Measurements from ENCODE around the gene MAN1C1. TPM values are rescaled to one million over a fixed set of nuclear protein-coding genes. Genes with fewer than 3 reads are reported as not detected.

Gene MAN1C1
- total and polyA plus RNA-seq, 2 donors (not counting 3 experiments of a cell fraction or from before 2014, with no cell fraction given), result 1.5 to 4.0 TPM

DNA sequence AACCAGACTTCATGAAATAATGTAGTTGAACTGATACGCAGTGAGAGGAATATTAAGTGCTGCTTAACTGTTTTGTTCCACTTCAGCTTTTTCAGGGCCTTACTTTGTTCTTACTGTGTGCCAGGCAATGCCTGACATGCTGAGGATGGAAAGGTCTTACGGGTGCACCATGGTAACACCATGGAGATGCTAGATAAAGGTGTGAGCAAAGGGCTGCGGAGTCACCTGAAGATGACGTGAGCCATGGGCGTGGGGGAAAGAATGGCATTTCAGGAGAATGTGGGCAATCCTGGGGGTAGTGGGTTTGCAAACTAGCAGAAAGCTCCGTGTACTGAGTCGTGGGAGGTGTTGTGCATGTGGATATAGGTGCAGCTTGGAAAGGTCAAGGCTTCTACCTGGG, 27.3 kb downstream of the MAN1C1 start:
- Histone ChIP-seq H2AFZ (ENCODE audit: low read depth, low read length) (no peak overlapping the region), H3K9me3 (replicated peaks; ENCODE audit: control insufficient read depth, insufficient read depth, low read length) (no peaks in the 10 kb centered on the region), H4K20me1 (replicated peaks; ENCODE audit: control insufficient read depth, extremely low read depth, insufficient read depth, low read length) (no peaks in the 10 kb centered on the region), H3K79me2 (ENCODE audit: control insufficient read depth, insufficient read depth, low read length) (no peaks in the 10 kb centered on the region), H3K27me3 (ENCODE audit: control insufficient read depth in 2 of 2, insufficient read depth in 2 of 2, low read length in 2 of 2) (peaks cover 16 to 22% of the 10 kb centered on the region in 2 experiments), H3K4me2 (ENCODE audit: insufficient read depth, low read length) (no peak overlapping the region), H3K9me1 (replicated peaks; ENCODE audit: control insufficient read depth, extremely low read depth, insufficient read depth, low read length) (no peaks in the 10 kb centered on the region), H3K9ac (replicated peaks; ENCODE audit: extremely low read depth, insufficient read depth, low read length) (no peak overlapping the region), H3K36me3 (ENCODE audit: control insufficient read depth in 2 of 2, extremely low read depth in 1 of 2, insufficient read depth in 2 of 2, low read length in 2 of 2) (no peaks in the 10 kb centered on the region), H3K27ac (ENCODE audit: insufficient read depth, low read depth, low read length) (no peak overlapping the region), H3K4me1 (ENCODE audit: control insufficient read depth, extremely low read depth, insufficient read depth, low read length) (peaks cover 6% of the 10 kb centered on the region), H3K4me3 (replicated peaks in 1 of 3; ENCODE audit: insufficient read depth in 1 of 3, low read depth in 1 of 3, low read length in 3 of 3) (no peak overlapping the region)
- POLR2A ChIA-PET, result no interaction called here
- intact Hi-C loops (cut with micrococcal nuclease) (no loop called here), dilution Hi-C loops (cut with MboI; ENCODE audit: extremely low pct_ligation_motif_present, low sequenced_read_pairs) (no loop called here)
- FAIRE-seq (no peak), DNase-seq (ENCODE audit: low read depth, low spot score) (no peak)
- TF ChIP-seq, protein P1, sequence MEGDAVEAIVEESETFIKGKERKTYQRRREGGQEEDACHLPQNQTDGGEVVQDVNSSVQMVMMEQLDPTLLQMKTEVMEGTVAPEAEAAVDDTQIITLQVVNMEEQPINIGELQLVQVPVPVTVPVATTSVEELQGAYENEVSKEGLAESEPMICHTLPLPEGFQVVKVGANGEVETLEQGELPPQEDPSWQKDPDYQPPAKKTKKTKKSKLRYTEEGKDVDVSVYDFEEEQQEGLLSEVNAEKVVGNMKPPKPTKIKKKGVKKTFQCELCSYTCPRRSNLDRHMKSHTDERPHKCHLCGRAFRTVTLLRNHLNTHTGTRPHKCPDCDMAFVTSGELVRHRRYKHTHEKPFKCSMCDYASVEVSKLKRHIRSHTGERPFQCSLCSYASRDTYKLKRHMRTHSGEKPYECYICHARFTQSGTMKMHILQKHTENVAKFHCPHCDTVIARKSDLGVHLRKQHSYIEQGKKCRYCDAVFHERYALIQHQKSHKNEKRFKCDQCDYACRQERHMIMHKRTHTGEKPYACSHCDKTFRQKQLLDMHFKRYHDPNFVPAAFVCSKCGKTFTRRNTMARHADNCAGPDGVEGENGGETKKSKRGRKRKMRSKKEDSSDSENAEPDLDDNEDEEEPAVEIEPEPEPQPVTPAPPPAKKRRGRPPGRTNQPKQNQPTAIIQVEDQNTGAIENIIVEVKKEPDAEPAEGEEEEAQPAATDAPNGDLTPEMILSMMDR (IDR thresholded peaks at IDR 0.05; ENCODE audit: extremely low read depth in 1 of 2, insufficient read depth in 1 of 2, low read depth in 1 of 2, low read length in 2 of 2), result no peak
- BruUV-seq (replicated peaks), result no TSS peak
- CTCF ChIA-PET, result interaction anchor here (0.6 to 1.7 kb wide), 2 partner anchors 32 to 545 kb away, joined by 3 read pairs; no protein-coding TSS in a partner anchor

DNA sequence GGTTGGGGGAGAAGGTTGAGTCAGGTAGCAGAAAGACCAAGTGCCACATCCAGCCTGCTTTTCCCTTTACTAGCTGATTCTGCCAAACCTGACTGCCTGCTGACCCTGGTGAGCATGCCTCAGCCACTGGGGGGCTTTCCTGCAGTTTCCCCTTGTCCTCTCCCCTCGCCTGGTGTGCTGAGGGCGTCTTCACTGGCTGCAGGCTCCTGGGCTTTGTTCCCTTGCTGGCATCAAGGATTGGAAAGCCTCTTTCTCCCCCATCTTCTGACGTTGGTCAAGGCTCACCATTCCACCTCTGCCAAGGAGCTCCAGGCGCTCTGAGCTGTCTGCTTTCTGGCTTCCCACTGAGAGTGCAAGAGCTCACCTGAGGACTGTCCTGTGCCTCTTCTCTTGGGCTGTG, 28.4 kb downstream of the MAN1C1 start:
- no peaks in the 10 kb centered on the region for H4K20me1 ChIP-seq (replicated peaks; ENCODE audit: control insufficient read depth, extremely low read depth, insufficient read depth, low read length)
- peaks cover 6% of the 10 kb centered on the region for H3K4me1 ChIP-seq (ENCODE audit: control insufficient read depth, extremely low read depth, insufficient read depth, low read length)
- dilution Hi-C loops (cut with MboI; ENCODE audit: extremely low pct_ligation_motif_present, low sequenced_read_pairs), result no loop called here
- ChIA-PET POLR2A (no interaction called here), CTCF (interaction anchor here (0.6 kb wide), 1 partner anchor 38 kb away, joined by 3 read pairs; no protein-coding TSS in a partner anchor)
- BruUV-seq (replicated peaks), result no TSS peak
- H3K79me2 ChIP-seq (ENCODE audit: control insufficient read depth, insufficient read depth, low read length), result no peaks in the 10 kb centered on the region
- H3K9me3 ChIP-seq (replicated peaks; ENCODE audit: control insufficient read depth, insufficient read depth, low read length), result no peaks in the 10 kb centered on the region
- FAIRE-seq (no peak), DNase-seq (ENCODE audit: low read depth, low spot score) (no peak)
- H3K27me3 ChIP-seq (ENCODE audit: control insufficient read depth in 2 of 2, insufficient read depth in 2 of 2, low read length in 2 of 2), result peaks cover 16 to 20% of the 10 kb centered on the region in 2 experiments
- H2AFZ ChIP-seq (ENCODE audit: low read depth, low read length), result no peak overlapping the region
- no peaks in the 10 kb centered on the region for H3K9me1 ChIP-seq (replicated peaks; ENCODE audit: control insufficient read depth, extremely low read depth, insufficient read depth, low read length)
- no peak overlapping the region for H3K27ac ChIP-seq (ENCODE audit: insufficient read depth, low read depth, low read length)
- no peaks in the 10 kb centered on the region for H3K36me3 ChIP-seq (ENCODE audit: control insufficient read depth in 2 of 2, extremely low read depth in 1 of 2, insufficient read depth in 2 of 2, low read length in 2 of 2)
- H3K4me2 ChIP-seq (ENCODE audit: insufficient read depth, low read length), result no peak overlapping the region
- TF ChIP-seq JUN (IDR thresholded peaks at IDR 0.05; ENCODE audit: borderline replicate concordance, insufficient read depth, insufficient read length, low read depth) (no peak), GATA2 (IDR thresholded peaks at IDR 0.05; ENCODE audit: insufficient read depth, insufficient read length, low read depth, low read length) (no peak), POLR2A (IDR thresholded peaks at IDR 0.05; ENCODE audit: low read depth, low read length) (no peak), FOS (IDR thresholded peaks at IDR 0.05; ENCODE audit: borderline replicate concordance, insufficient read depth, low read length) (no peak), POLR2AphosphoS5 (IDR thresholded peaks at IDR 0.05; ENCODE audit: insufficient read depth, low read depth, low read length) (no peak), MYC (IDR thresholded peaks at IDR 0.05; ENCODE audit: low read depth, low read length) (no peak), EZH2 (IDR thresholded peaks at IDR 0.05; ENCODE audit: borderline replicate concordance, low read depth, low read length, severe bottlenecking) (no peak)
- TF ChIP-seq, protein P2, sequence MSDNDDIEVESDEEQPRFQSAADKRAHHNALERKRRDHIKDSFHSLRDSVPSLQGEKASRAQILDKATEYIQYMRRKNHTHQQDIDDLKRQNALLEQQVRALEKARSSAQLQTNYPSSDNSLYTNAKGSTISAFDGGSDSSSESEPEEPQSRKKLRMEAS (IDR thresholded peaks at IDR 0.05; ENCODE audit: insufficient read depth, insufficient read length), result no peak
- TF ChIP-seq, protein P1 (IDR thresholded peaks at IDR 0.05; ENCODE audit: extremely low read depth in 1 of 2, insufficient read depth in 1 of 2, low read depth in 1 of 2, low read length in 2 of 2), result no peak
- H3K9ac ChIP-seq (replicated peaks; ENCODE audit: extremely low read depth, insufficient read depth, low read length), result no peak overlapping the region
- no peak overlapping the region for H3K4me3 ChIP-seq (replicated peaks in 1 of 3; ENCODE audit: insufficient read depth in 1 of 3, low read depth in 1 of 3, low read length in 3 of 3)
- intact Hi-C loops (cut with micrococcal nuclease), result no loop called here

All from endothelial cell of umbilical vein (primary cell).